ENCODE measurements around the gene MISP.

The MISP gene

DNA sequence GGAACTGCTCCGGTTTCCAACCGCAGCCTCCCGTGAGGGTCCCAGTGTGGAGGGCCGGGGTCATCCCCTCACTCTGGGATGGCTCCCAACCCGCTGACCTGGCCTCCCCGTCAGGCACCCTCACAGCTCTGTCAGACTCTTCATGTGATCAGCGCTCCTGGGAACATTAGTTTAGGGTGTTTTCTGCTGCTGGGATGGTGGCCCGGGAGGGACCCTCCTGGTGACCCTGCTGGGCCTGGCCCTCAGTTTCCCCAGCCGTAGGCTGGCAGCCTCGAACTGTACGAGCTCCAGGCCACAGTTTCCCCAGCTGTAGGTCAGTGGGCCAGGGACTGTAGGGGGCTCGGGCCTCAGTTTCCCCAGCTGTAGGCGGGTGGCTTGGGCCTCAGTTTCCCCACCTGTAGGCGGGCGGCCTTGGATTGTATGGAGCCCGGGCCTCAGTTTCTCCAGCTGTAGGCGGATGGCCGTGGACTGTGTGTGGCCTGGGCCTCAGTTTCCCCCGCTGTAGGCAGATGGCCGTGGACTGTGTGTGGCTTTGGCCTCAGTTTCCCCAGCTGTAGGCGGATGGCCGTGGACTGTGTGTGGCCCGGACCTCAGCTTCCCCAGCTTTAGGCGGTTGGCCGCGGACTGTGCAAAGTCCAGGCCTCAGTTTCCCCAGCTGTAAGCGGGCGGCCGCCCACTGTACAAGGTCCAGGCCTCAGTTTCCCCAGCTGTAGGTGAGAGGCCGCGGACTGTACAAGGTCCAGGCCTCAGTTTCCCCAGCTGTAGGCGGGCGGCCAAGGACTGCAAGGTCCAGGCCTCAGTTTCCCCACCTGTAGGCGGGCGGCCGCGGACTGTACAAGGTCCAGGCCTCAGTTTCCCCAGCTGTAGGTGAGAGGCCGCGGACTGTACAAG is 45.0 kb downstream of the MISP start:
- DNase-seq (ENCODE audit: extremely low read depth in 1 of 2, low read depth in 1 of 2), result no peak

DNA sequence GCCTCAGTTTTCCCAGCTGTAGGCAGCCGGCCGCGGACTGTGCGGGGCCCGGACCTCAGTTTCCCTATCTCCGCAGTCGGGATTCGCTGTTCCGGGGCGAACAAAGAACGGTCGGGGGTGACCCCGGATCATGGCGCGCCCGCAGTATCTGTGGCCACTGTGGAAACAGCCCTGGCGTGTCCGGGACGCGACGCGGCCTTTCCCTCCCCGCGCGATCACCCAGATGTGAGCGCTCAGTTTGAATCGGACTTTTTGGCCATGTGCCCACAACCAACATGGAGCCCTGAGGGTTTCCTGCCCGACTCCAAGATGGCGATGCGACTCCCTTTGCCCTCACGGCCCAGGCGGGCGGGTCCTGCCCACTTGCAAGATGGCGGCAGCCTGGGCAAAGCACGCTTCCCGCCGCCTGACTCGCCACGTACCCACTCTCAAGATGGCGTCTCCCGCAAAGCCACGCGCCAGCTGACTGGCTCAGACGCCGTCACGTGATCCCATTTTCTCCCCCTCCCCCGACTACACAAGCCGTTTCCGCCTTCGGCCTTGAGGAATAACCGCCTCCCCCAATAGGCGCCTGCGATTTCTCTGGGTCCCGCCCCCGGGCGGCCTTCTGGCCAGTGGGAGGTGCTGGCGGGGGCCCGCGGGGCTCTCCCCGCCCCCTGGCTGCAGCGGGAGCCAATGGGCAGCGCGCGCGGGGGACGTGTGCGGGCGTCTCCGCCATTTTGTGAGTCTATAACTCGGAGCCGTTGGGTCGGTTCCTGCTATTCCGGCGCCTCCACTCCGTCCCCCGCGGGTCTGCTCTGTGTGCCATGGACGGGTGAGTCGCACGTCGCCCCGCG is 46.0 kb downstream of the MISP start, which contains the start of gene PTBP1:
Gene PTBP1 (plus strand): TSS at position 761 of the 836 bp plus-strand sequence. CDS start 46 bp downstream, at position 807.
- peak; percentile 99 to 100 for DNase-seq (ENCODE audit: extremely low read depth in 1 of 2, low read depth in 1 of 2)

DNA sequence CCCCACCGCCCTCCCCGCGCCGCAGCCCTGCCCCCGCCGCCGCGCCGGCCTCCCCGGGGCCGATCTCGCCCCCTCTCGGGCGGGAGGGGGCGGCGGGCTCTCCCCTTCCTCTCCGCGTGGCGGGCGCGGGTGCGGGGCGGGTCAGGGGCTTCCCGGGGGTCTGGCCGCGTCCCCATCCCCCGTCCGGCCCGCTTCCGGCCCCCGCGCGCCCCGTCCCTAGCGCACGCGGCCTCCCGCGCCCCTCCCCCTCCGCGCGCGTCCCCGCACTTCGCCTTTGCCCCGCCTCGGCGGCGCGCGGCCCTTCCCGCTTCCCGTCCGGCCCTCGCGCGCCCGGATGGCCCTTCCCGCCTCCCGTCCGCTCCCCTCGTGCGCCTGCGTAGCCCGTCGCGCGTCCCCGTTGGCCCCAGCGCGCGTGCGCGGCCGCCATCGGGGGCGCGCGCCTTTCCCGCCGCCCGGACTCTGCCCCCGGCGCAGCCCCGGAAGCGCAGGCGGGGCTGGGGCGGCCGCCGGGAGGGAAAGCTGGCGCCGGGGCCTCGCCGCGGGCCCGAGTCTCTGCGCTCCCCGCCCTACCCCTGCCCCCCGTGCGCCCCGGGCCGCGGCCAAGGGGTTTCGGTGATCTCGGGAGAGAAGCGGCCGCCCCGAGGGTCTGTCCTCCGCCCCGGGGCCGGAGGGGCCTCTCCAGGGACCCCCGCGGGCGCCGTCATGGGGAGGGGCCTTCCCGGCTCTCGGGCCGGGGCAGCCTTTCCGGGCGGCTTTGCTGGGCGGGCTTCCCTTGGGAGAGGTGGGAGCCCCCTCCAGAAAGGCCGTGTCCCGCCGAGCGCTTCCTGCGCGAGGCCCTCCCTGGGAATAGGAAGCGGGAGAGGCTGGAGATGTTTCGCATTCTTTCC is 46.9 kb downstream of the MISP start:
- peak; percentile 72 to 85 for DNase-seq (ENCODE audit: extremely low read depth in 1 of 2, low read depth in 1 of 2)

DNA sequence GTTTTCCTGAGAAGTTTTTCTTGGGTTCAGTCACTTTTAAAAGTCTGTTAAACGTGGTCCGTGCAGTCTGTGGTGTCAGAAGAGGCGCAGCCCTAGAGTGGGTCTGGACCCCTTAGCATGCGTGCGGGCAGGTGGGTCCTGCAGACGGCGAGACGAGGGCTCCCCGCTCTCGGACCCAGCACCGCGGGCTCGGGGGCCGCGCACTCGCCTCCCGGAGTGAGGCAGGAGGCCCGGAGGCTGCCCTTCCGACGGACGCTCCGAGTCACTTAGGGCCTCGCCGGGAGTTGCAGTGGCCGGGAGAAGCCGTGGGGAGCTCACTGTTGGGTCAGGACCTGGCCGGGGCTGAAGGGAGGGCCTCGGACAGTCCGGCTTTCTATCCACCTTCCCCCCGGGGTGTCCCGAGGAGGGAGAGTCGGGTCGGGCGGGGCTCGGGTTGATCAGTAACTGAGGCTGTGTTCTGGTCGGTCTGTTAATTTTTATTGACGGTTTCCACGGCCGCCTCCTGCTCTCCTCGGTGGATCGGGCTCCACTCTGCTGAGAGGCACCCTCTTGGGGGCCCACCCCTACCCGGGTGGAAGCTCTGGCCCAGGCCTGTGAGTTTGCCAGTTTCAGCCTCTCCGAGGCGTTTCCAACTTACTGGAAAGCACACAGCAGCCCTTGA is 47.6 kb downstream of the MISP start:
- DNase-seq (ENCODE audit: extremely low read depth in 1 of 2, low read depth in 1 of 2), result no peak

DNA sequence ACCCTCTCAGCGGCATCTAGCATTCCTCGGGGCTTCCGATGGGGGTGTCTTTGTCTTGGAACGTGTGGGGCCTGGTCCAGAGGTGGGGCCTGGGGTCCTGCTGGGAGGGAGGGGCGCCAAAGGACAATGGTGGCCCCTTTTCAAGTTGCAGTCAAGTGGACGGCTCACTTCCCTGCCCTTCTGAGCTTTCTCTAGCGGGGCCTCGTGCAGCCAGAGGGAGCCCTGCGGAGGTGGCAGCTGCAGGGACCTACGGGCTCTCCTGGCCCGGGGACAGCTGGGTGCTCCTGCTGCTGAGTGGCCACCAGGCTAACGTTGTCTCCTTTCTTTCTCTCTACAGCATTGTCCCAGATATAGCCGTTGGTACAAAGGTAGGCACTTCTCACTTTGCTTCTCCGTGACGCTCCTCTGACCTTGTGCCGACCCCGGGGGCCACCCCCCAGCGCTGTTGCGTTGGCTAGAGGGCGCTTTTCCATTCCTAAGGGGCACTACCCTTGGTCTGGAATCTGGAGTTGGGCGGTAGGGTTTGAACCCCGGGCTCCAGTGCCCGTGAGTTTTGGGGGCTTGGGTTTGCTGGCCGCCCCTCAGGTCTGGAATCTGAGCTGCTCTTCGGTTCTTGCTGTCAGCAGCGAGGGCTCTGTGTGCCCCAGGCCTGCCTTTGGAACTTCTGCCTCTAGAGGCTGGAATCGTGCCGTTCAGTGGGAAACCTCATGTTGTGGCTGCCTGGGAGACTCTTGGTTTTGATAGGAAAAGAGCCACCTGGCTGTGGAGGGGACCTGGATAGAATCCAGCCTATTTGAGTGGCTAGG is 48.4 kb downstream of the MISP start:
- DNase-seq (ENCODE audit: extremely low read depth in 1 of 2, low read depth in 1 of 2), result no peak

DNA sequence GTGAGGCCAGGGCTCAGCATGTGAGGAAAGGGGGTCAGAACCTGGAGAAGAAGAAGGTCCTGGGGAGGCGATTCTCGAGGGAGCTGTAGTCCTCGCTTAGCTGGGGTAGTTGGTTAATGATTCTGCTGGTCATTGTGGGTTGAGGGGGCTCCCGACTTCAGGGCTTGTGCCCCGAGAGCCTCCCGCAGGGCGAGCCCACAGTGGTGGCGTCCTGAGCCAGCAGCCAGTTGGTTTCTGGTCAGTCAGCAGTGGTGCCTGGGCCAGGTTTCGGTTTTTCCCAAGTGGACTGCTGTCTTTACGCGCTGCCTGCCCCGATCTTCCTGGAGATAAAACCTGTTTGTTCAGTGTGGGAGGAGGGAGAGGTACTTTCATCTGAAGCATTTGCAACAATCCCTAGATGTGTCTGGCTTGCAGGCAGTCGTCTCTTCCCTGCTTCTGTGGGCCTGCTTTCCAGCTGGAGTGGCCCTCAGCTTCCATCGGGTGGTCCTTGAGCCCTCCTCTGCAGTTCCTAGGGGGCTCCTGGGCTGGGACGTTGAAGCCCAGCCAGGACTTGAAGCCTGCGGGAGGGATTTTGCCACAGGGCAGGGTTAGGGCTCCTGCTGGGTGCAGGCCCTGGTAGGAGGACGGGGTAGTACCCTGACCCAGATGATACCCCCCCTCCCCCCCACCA is 49.6 kb downstream of the MISP start:
- DNase-seq (ENCODE audit: extremely low read depth in 1 of 2, low read depth in 1 of 2), result no peak

DNA sequence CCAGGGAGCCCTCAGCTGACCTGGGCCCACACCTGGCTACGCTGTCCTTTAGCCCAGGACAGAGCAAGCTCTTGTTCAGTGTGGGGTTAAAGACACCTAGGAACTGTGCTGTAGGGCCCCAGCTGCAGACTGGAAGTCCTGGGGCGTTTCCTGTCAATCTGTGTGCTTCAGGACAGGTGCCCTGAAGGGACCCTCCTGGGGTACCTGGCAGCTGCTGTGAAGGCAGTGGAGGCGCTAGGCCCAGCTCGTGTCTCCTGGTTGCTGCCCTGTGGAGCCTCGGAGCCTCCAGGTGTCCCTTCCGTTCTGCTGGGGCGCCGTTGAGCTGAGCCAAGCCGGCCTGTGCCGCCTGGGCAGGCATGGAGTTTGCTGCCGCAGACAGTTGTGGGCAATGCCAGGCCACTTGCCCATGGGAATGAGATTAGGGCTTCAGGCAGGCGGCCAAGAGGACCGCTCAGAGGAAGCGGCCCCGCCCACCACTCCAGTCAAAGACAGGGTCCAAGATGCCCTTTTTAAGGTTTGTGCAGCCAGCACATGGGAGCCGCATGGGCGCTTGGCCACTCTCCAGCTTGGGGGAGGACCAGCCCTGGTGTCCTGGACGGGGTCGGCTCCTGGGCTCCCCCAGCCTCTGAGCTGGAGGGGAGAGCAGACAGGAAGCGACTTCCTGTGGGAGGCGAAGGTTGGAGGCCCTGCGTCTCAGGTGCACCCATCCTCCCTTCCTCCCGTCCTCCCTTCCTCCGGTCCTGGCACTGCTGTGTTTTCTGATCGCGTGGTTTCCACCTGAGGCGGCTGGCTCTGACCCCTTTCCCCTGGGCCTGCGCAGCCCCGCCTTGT is 50.3 kb downstream of the MISP start:
- no peak for DNase-seq (ENCODE audit: extremely low read depth in 1 of 2, low read depth in 1 of 2)

DNA sequence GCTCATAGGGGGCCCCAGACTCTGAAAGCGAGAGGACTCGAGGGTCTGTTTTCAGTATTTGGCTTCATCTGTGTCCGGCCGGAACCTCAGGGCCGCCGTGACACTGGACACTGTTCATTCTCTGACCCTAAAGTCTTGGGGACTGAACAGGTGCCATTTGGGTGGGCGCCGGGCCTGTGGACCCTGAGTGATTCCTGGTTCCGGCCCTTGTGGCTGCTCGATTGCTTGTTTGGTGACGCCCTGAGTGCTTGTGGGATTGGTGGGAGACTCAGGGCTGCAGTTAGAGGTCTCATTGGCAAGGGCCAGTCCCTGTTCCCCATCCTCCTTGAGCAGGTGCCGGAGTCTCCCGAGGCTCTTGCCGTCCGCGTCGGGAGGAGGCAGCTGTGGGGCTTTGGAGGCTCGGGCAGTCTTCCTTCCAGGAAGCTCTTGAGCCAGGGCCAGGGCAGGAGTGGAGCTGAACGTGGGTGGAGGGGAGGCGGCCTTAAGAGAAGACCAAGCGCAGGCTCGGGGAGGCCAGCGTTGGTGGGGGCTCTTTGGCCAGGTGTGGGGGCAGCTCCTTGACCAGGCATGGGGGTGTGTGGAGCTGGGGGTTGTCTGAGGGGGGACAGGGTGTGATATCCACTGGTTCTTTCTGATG is 51.1 kb downstream of the MISP start:
- no peak for DNase-seq (ENCODE audit: extremely low read depth in 1 of 2, low read depth in 1 of 2)

DNA sequence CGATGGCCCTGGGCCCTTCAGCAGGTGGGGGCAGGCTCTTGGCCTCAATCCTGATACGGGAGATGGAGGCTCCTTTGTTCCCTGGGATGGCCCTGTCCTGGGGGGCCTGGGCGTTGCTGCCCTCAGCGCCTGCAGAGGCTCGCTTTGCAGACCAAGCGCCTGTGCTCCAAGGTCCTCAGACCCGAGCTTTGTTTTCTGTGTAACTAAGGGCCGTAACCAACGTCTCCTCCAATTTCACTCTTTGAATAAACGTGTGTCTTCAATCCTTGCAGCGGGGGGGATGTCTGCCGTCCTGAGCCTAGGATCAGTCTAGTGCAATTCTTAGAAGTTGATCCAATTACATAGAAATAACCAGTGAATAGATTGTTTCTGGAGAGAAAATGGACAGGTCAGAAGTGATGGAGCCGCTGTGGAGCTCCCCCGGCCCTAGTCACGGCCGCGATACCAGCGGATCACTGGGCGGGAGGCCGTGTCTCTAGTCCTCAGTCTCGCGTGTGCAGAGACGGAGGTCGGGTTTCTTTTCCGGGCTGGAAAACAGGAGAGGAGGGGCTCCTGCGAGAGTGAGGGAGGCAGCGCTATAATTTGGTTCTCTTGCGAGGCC is 51.7 kb downstream of the MISP start:
- DNase-seq (ENCODE audit: extremely low read depth in 1 of 2, low read depth in 1 of 2), result no peak

DNA sequence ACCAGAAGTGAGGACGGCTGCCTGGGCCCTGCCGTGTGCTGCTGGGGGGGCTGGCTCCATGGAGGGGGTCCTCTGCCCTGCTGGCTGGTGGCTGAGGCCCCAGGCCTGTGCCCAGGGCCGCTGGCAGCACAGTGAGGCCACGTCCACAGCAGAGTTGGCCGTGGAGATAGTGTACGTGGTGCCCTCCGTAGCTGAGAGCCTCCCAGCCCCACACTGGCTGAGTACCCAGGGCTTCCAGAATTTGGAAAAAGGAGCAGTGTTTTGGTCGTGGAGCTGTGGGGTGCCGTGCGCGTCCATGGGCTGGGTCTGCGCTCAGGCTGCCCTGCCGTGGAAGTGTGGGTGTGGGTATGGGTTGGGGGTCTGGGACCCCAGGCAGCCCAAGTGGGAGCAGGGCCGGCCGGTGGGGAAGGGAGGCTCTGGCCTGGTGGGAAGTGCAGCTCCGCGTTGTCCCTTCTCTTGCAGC is 52.2 kb downstream of the MISP start:
- no peak for DNase-seq (ENCODE audit: extremely low read depth in 1 of 2, low read depth in 1 of 2)

DNA sequence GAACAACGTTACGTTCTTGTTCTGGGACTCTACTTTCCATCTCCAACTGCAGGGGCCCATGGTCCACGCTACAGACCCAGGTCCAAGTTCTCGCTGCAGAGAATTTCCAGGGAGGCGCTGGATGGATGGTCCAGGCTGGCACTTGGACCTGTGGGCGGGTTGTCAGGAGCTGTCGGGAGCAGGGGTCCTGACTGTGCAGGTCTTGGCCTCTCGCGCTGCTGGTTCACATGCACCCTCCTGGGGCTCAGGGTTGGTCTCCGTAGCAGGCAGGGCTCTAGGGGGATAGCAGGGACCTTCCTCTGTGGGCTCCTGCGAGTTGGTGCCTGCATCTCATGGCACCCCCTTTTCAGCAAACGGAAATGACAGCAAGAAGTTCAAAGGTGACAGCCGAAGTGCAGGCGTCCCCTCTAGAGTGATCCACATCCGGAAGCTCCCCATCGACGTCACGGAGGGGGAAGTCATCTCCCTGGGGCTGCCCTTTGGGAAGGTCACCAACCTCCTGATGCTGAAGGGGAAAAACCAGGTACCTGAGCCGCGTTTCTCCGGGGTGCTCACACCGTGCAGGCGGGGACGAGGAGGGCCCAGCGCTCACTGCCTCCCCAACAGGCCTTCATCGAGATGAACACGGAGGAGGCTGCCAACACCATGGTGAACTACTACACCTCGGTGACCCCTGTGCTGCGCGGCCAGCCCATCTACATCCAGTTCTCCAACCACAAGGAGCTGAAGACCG is 52.9 kb downstream of the MISP start:
- no peak for DNase-seq (ENCODE audit: extremely low read depth in 1 of 2, low read depth in 1 of 2)

DNA sequence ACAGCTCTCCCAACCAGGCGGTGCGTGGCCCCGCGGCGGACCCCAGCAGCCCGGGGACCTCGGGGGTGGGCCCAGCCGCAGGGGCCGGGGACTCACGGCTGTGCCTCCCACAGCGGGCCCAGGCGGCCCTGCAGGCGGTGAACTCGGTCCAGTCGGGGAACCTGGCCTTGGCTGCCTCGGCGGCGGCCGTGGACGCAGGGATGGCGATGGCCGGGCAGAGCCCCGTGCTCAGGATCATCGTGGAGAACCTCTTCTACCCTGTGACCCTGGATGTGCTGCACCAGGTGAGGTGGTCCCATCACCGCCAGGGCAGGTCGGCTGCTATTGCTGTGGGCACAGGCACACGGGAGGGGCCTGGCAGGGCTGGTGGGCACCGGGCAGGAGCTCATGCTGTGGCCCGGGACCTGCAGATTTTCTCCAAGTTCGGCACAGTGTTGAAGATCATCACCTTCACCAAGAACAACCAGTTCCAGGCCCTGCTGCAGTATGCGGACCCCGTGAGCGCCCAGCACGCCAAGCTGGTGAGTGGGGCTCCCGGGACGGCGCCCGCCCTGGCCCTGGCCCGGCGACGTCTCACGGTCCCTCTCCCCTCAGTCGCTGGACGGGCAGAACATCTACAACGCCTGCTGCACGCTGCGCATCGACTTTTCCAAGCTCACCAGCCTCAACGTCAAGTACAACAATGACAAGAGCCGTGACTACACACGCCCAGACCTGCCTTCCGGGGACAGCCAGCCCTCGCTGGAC is 53.7 kb downstream of the MISP start:
- DNase-seq (ENCODE audit: extremely low read depth in 1 of 2, low read depth in 1 of 2), result no peak

DNA sequence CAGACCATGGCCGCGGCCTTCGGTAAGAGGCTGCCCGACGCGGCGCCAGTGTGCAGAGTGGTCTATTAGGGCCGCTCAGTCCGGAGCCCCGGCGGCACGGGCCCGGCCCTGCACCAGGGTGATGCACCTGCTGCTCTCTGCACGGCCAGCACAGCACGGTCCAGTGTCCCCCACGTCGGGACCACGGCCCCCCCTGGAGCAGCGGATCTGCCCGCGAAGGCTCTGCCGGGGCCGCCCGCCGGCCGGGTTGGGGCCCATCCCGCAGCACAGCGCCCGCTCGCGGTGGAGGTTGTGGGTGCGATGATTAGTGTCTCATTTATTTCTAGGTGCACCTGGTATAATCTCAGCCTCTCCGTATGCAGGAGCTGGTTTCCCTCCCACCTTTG is 54.2 kb downstream of the MISP start:
- no peak for DNase-seq (ENCODE audit: extremely low read depth in 1 of 2, low read depth in 1 of 2)

DNA sequence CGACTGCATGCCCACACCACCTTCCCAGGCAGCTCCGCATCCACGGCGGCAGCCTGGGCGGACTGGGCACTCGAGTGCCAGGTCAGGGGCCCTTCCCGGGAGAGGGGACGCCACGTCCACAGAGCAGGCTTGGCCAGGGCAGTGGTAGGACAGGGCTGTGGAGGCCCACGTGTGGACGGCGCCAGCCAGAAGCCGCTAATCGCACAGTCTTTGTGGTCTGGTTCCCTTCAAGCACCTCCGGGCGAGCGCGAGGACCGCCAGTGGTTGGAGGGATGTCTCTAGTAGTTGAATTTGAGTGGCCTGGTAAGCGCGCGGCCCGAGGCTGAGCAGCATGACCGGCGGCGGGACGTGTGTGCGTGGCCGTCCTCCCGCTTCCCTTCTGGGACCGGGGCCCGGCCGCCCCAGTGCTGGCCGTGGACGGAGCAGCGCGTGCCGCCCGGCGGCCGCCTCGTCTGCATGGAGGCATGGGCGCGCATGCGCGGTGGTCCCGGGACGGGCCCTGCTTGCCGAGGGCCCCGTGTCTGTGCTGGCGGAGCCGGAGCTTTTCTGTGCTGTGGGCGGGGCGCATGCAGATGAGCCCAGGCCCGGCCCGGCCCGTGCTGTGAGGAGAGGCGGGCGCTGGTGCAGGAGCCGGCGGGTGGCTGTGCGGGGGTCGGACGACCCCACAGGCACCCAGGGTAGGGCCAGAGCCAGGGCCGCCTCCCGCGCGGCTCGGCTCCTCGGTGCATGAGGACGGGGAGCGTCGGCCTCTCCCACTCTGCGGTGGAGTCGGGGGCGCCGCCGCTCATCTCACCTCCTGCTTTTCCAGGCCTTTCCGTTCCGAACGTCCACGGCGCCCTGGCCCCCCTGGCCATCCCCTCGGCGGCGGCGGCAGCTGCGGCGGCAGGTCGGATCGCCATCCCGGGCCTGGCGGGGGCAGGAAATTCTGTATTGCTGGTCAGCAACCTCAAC is 55.0 kb downstream of the MISP start:
- DNase-seq (ENCODE audit: extremely low read depth in 1 of 2, low read depth in 1 of 2), result no peak

All from stimulated activated CD8-positive, alpha-beta memory T cell treated with anti-CD3 and anti-CD28 coated beads, Interleukin-7, amount 100 ng/mL, for 48 hours (primary cell).